K562 (cell line): ENCODE measurements around the gene NAA11. TPM values are rescaled to one million over a fixed set of nuclear protein-coding genes. Genes with fewer than 3 reads are reported as not detected.

Source experiments
- ATAC-seq: fragments of 200-7000 bp; cut with Tn5 transposase; 3 replicates; pipeline ENCODE4 v1.9.1; 2020; ENCODE audit warnings: moderate library complexity
- BruUV-seq: library from RNA; stranded (reverse); fragments of 400-500 nt; replicated peaks from 2 replicates; lab custom pipeline; 2021; lab: Mats Ljungman, UMichigan
- CTCF ChIA-PET: fragments of 300-600 bp; formaldehyde crosslinking; extraction: SDS; loops from one replicate; lab custom pipeline; 2021; ENCODE audit warnings: low intra/inter-chr PET ratio; lab: Yijun Ruan, JAX
- POLR2A ChIA-PET: fragments of 300-600, 350-650 bp; sonication (Branson Sonifier 250); formaldehyde crosslinking; extraction: SDS; loops from one replicate; lab custom pipeline; 2021; ENCODE audit warnings: antibody characterized with exemption, inconsistent platforms; lab: Yijun Ruan, JAX
- DNase-seq, 4 experiments: peaks; one replicate each; pipeline versions ENCODE4 v3.0.0 to v3.0.0-alpha.2; 2011 to 2018; ENCODE audit warnings: low spot score in 3 of 4, mixed read lengths in 3 of 4; ENCODE audit errors: extremely low read depth in 1 of 4
- FAIRE-seq: peaks from 2 replicates; lab custom pipeline; 2011; peaks lifted over from hg19 to GRCh38; lab: Jason Lieb, UNC
- H2AFZ ChIP-seq: 2 replicates; pipeline ENCODE4 v1.6.0; 2011; ENCODE audit warnings: low read depth, low read length, control low read depth, inconsistent platforms
- H3K27ac ChIP-seq: fragments of 200-600 bp; 3 replicates; pipeline ENCODE4 v1.8.0; 2011; ENCODE audit warnings: low read depth, mild to moderate bottlenecking, control low read depth, inconsistent platforms, low read length, moderate library complexity, mixed read lengths; ENCODE audit errors: extremely low read depth
- H3K27me3 ChIP-seq, 2 experiments: fragments of 300-600 bp in 1 of 2; 2 replicates in 1 of 2; 3 replicates in 1 of 2; pipeline versions ENCODE4 v1.6.0 to v1.8.0; 2011; ENCODE audit warnings: inconsistent platforms in 2 of 2, low read length in 2 of 2, mild to moderate bottlenecking in 1 of 2, mixed read lengths in 1 of 2, moderate library complexity in 1 of 2; ENCODE audit not compliant: control insufficient read depth in 2 of 2, insufficient read depth in 2 of 2
- H3K36me3 ChIP-seq: fragments of 300-600 bp; 3 replicates; pipeline ENCODE4 v1.8.0; 2011; ENCODE audit warnings: mild to moderate bottlenecking, low read length, inconsistent platforms; ENCODE audit not compliant: control insufficient read depth, insufficient read depth
- H3K4me1 ChIP-seq, 2 experiments: fragments of 200-600 bp in 1 of 2; replicated peaks in 1 of 2; 2 replicates in 1 of 2; 3 replicates in 1 of 2; pipeline versions ENCODE4 v1.5.1 to v1.8.0; 2011; ENCODE audit warnings: inconsistent platforms in 2 of 2, low read length in 2 of 2, mild to moderate bottlenecking in 1 of 2, mixed read lengths in 1 of 2, moderate library complexity in 1 of 2; ENCODE audit not compliant: control insufficient read depth in 2 of 2, insufficient read depth in 2 of 2
- H3K4me2 ChIP-seq: 2 replicates; pipeline ENCODE4 v1.6.1; 2011; ENCODE audit warnings: low read length, control low read depth, inconsistent platforms, mixed read lengths; ENCODE audit not compliant: insufficient read depth
- H3K4me3 ChIP-seq: fragments of 200-600 bp; sonication (generic), shearing (Covaris generic); 2 replicates; pipeline ENCODE4 v1.5.1; 2016; ENCODE audit warnings: control low read depth, inconsistent platforms
- H3K79me2 ChIP-seq: fragments of 200-600 bp; 3 replicates; pipeline ENCODE4 v1.8.0; 2011; ENCODE audit warnings: low read length, inconsistent platforms; ENCODE audit not compliant: control insufficient read depth, insufficient read depth
- H3K9ac ChIP-seq, 2 experiments: 2 replicates each; pipeline versions ENCODE4 v1.6.0 to v1.6.1; 2011; ENCODE audit warnings: low read depth in 2 of 2, low read length in 2 of 2, control low read depth in 1 of 2, inconsistent platforms in 1 of 2, mild to moderate bottlenecking in 1 of 2, mixed read lengths in 1 of 2; ENCODE audit not compliant: insufficient read depth in 1 of 2
- H3K9me1 ChIP-seq: one replicate; pipeline ENCODE4 v1.6.0; 2011; ENCODE audit warnings: inconsistent platforms, mild to moderate bottlenecking, low read length, moderate library complexity; ENCODE audit not compliant: control insufficient read depth, insufficient read depth
- H3K9me3 ChIP-seq: replicated peaks from 2 replicates; pipeline ENCODE4 v1.5.1; 2011; ENCODE audit warnings: low read depth, low read length, inconsistent platforms; ENCODE audit not compliant: control insufficient read depth, insufficient read depth
- H4K20me1 ChIP-seq: replicated peaks from 2 replicates; pipeline ENCODE4 v1.6.1; 2011; ENCODE audit warnings: low read length, inconsistent platforms, mixed read lengths; ENCODE audit not compliant: control insufficient read depth, insufficient read depth
- ARHGAP35 ChIP-seq: fragments of 450-650 bp; IDR thresholded peaks from 2 replicates; pipeline ENCODE4 v1.6.1; 2018; ENCODE audit not compliant: partially characterized antibody
- FOSL1 ChIP-seq: fragments of 200-800 bp; sonication (Bioruptor generic); conservative IDR thresholded peaks from 2 replicates; pipeline ENCODE4 v1.6.1; 2016; ENCODE audit warnings: missing genetic modification characterization, missing compliant biosample characterization
- JUND ChIP-seq, 2 experiments: IDR thresholded peaks; 2 replicates in 1 of 2; 3 replicates in 1 of 2; pipeline ENCODE4 v1.6.1; 2011; ENCODE audit warnings: borderline replicate concordance in 2 of 2, low read depth in 2 of 2, low read length in 2 of 2, improper control_type of control experiment in 1 of 2, missing biosample characterization in 1 of 2, missing genetic modification characterization in 1 of 2, missing genetic modification reagents in 1 of 2
- MEIS2 ChIP-seq: fragments of 450-650 bp; IDR thresholded peaks from 2 replicates; pipeline ENCODE4 v1.6.1; 2014; ENCODE audit warnings: mild to moderate bottlenecking; ENCODE audit not compliant: partially characterized antibody
- WGBS: fragments of 100-300 bp; shearing (Covaris generic); methylation state at CpG from one replicate; pipeline ENCODE4 v1.1.6; 2016; ENCODE audit warnings: low coverage, mixed read lengths; ENCODE audit not compliant: insufficient coverage; ENCODE audit errors: missing lambda C conversion rate; 5-methylcytosine and 5-hydroxymethylcytosine counted together
- in situ Hi-C: fragments of 300-500 bp; cut with MboI; formaldehyde crosslinking; loops from 4 replicates; pipeline ENCODE4 v1.15.0; 2018; ENCODE audit warnings: inconsistent platforms, mixed read lengths
- intact Hi-C: fragments of 100-400 bp; cut with micrococcal nuclease; formaldehyde crosslinking; loops from 2 replicates; pipeline ENCODE4 v1.14.2; 2022
- polyA plus RNA-seq, 8 experiments: library from polyadenylated mRNA; depleted of rRNA in 4 of 8; stranded (reverse) in 5 of 8; unstranded in 3 of 8; fragments of >200 nt; fragmentation: Nextera tagmentation in 2 of 8; fragmentation: Illumina TruSeq in 1 of 8; extraction: Ambion mirVana in 2 of 8; extraction: Trizol in 1 of 8; gene quantifications; 2 replicates each; pipeline versions ENCODE4 v1.2.1 to v1.2.3, GENCODE V29; 2011 to 2014; ENCODE audit warnings: inconsistent platforms in 1 of 8, missing spikeins in 1 of 8
- total RNA-seq, 7 experiments: library from RNA; depleted of rRNA in 6 of 7; stranded (reverse); fragments of >200 nt in 6 of 7; fragmentation: Illumina TruSeq in 2 of 7; extraction: Trizol in 2 of 7; gene quantifications; 2 replicates each; pipeline versions ENCODE4 v1.2.1 to v1.2.3, GENCODE V29; 2011 to 2021; ENCODE audit warnings: low replicate concordance in 1 of 7
- TF ChIP-seq, protein P1 (sequence below): fragments of 450-650 bp; IDR thresholded peaks from 2 replicates; pipeline ENCODE4 v1.6.1; 2016; ENCODE audit warnings: low read depth
- TF ChIP-seq, protein P2 (sequence below), 2 experiments: fragments of 450-650 bp in 1 of 2; sonication (generic) in 1 of 2; formaldehyde crosslinking in 1 of 2; IDR thresholded peaks in 1 of 2; conservative IDR thresholded peaks in 1 of 2; 2 replicates each; pipeline versions ENCODE4 v1.6.1 to v1.8.1; 2016 to 2023; ENCODE audit warnings: mild to moderate bottlenecking in 2 of 2, moderate library complexity in 2 of 2, inconsistent platforms in 1 of 2, missing genetic modification reagents in 1 of 2

NAA11 gene
- total and polyA plus RNA-seq, 9 of the 15 experiments (the other 6 are each of a cell fraction or from before 2014, with no cell fraction given): 17.1 to 34.6 (median 23.1) TPM

- POLR2A ChIA-PET: interaction anchor here (0.5 to 0.6 kb wide), 2 partner anchors 32 to 266 kb away, joined by 3 read pairs; no protein-coding TSS in a partner anchor
- BruUV-seq: no TSS peak
- no peaks in the 10 kb centered on the region for H4K20me1 ChIP-seq
- CTCF ChIA-PET: no interaction called here
- no peaks in the 10 kb centered on the region; the same call in 2 of the 3 replicates for H3K36me3 ChIP-seq
- H3K4me3 ChIP-seq: no peak overlapping the region
- intact Hi-C loops (no loop called here), in situ Hi-C loops (no loop called here)
- DNase-seq: peak in 1 of 4 experiments; percentile 10
- no peaks in the 10 kb centered on the region for H3K27me3 ChIP-seq
- whole genome bisulfite sequencing: 30% methylated on average over 2 of the region's 2 CpGs
- no peak overlapping the region for H3K27ac ChIP-seq
- peaks cover 0 to 14% of the 10 kb centered on the region in 2 experiments; a peak in 2 of 5 replicates for H3K4me1 ChIP-seq
- H3K4me2 ChIP-seq: no peak overlapping the region
- no peaks in the 10 kb centered on the region for H3K9me3 ChIP-seq
- no peak overlapping the region for H2AFZ ChIP-seq
- no peak overlapping the region for H3K9ac ChIP-seq
- TF ChIP-seq ARHGAP35 (no peak), JUND (IDR thresholded peaks at IDR 0.05; ENCODE audit: borderline replicate concordance, low read depth, low read length) (peak; percentile 45; the same call in 1 of the 2 replicates), JUND (tag; IDR thresholded peaks at IDR 0.05; ENCODE audit: borderline replicate concordance, low read depth, low read length) (peak; percentile 45; the same call in 1 of the 3 replicates), FOSL1 (tag) (0 out of 2 replicates have a peak, but pooled peaks have one; percentile 46), MEIS2 (peak; percentile 15)
- TF ChIP-seq, protein P1, sequence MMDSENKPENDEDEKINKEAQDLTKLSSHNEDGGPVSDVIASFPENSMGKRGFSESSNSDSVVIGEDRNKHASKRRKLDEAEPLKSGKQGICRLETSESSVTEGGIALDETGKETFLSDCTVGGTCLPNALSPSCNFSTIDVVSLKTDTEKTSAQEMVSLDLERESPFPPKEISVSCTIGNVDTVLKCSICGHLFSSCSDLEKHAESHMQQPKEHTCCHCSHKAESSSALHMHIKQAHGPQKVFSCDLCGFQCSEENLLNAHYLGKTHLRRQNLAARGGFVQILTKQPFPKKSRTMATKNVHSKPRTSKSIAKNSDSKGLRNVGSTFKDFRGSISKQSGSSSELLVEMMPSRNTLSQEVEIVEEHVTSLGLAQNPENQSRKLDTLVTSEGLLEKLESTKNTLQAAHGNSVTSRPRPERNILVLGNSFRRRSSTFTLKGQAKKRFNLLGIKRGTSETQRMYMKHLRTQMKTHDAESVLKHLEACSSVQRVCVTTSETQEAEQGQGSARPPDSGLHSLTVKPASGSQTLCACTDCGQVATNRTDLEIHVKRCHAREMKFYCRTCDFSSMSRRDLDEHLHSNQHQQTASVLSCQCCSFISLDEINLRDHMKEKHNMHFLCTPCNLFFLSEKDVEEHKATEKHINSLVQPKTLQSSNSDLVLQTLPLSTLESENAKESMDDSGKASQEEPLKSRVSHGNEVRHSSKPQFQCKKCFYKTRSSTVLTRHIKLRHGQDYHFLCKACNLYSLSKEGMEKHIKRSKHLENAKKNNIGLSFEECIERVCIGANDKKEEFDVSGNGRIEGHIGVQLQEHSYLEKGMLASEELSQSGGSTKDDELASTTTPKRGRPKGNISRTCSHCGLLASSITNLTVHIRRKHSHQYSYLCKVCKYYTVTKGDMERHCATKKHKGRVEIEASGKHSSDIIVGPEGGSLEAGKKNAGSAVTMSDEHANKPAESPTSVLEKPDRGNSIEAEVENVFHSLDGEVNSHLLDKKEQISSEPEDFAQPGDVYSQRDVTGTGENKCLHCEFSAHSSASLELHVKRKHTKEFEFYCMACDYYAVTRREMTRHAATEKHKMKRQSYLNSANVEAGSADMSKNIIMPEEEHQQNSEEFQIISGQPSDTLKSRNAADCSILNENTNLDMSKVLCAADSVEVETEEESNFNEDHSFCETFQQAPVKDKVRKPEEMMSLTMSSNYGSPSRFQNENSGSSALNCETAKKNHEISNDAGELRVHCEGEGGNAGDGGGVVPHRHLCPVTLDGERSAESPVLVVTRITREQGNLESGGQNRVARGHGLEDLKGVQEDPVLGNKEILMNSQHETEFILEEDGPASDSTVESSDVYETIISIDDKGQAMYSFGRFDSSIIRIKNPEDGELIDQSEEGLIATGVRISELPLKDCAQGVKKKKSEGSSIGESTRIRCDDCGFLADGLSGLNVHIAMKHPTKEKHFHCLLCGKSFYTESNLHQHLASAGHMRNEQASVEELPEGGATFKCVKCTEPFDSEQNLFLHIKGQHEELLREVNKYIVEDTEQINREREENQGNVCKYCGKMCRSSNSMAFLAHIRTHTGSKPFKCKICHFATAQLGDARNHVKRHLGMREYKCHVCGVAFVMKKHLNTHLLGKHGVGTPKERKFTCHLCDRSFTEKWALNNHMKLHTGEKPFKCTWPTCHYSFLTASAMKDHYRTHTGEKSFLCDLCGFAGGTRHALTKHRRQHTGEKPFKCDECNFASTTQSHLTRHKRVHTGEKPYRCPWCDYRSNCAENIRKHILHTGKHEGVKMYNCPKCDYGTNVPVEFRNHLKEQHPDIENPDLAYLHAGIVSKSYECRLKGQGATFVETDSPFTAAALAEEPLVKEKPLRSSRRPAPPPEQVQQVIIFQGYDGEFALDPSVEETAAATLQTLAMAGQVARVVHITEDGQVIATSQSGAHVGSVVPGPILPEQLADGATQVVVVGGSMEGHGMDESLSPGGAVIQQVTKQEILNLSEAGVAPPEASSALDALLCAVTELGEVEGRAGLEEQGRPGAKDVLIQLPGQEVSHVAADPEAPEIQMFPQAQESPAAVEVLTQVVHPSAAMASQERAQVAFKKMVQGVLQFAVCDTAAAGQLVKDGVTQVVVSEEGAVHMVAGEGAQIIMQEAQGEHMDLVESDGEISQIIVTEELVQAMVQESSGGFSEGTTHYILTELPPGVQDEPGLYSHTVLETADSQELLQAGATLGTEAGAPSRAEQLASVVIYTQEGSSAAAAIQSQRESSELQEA: no peak
- TF ChIP-seq, protein P2, sequence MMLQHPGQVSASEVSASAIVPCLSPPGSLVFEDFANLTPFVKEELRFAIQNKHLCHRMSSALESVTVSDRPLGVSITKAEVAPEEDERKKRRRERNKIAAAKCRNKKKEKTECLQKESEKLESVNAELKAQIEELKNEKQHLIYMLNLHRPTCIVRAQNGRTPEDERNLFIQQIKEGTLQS (IDR thresholded peaks at IDR 0.05): 0 out of 2 replicates have a peak, but pooled peaks have one; percentile 28
- TF ChIP-seq, protein P2 (CRISPR knock-in tag; conservative IDR thresholded peaks at IDR 0.05): no peak
- no peak for ATAC-seq
- FAIRE-seq: peak; percentile 60
- H3K9me1 ChIP-seq: no peaks in the 10 kb centered on the region
- H3K79me2 ChIP-seq: no peaks in the 10 kb centered on the region
Measured at GRCh38 chr4:79294064-79294463, 31.8 kb downstream of the NAA11 start.
